ENCODE data around the gene DPP9. TPM values are rescaled to one million over a fixed set of nuclear protein-coding genes. Genes with fewer than 3 reads are reported as not detected.
A peak's percentile ranks its signal among the peaks of the same experiment; 100 is the strongest.

DPP9 gene
- total and polyA plus RNA-seq, 2 of the 13 experiments (the other 11 are each of a cell fraction or from before 2014, with no cell fraction given): 8.4 to 25.8 TPM

DNA sequence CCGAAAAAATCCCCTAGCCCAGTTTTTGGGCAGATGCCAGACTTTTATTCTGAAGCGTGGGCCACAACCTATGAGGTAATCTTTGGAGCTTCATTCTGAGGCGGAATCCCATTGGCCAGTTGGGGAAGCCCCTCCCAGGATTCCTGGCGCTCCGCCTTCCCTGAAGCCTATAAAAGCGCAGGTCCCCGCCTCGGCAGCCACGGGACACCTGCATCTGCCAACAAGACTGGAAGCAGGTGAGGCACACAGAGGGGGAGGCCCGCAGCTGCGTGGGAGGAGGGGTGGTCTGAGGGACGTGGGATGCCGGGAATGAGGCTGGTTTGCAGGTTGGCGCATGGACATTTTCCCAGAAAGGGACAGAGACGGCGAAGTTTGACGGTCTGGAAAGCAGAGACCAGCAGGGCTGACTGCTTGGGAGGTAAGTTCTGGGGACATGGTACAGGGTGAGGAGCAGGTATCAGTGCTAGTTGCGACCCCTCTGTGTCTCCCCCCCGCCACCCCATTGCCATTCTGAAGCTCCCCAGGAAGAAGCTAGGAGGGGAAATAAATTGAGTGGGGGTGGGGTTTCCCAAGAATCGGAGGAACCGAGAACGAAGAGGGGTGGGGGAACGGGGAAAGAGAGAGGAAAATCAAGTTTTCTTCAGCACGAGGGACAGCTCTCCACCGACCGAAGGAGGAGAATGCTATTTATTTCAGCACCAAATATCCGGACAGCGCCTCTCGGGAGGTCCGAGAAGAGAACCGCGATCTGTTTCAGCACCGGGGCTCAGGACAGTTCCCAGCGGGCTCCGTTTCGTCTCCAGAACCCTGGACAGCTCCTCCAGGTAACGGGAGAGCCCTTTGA lies 45.5 kb upstream of the DPP9 start (continued):
- TF ChIP-seq ZSCAN31 (CRISPR knock-in tag; IDR thresholded peaks at IDR 0.05; ENCODE audit: low read depth) (peak; percentile 100), CBX1 (IDR thresholded peaks at IDR 0.05; ENCODE audit: low read depth) (no peak), REPIN1 (CRISPR knock-in tag; IDR thresholded peaks at IDR 0.05; ENCODE audit: borderline replicate concordance, low read depth) (peak; percentile 100), HOXA7 (CRISPR knock-in tag; IDR thresholded peaks at IDR 0.05) (peak; percentile 100), FOXK2 (IDR thresholded peaks at IDR 0.05) (0 out of 2 replicates have a peak, but pooled peaks have one; percentile 20), ZNF10 (CRISPR knock-in tag; IDR thresholded peaks at IDR 0.05; ENCODE audit: borderline replicate concordance, low read depth) (peak; percentile 97; the same call in 1 of the 2 replicates), RNF2 (conservative IDR thresholded peaks at IDR 0.05; ENCODE audit: low read depth) (no peak), MXD4 (CRISPR knock-in tag; IDR thresholded peaks at IDR 0.05) (peak; percentile 100), ETV5 (CRISPR knock-in tag; IDR thresholded peaks at IDR 0.05; ENCODE audit: borderline replicate concordance) (peak; percentile 98), ZNF883 (CRISPR knock-in tag; IDR thresholded peaks at IDR 0.05; ENCODE audit: not compliant biosample characterization) (peak; percentile 100), YEATS4 (CRISPR knock-in tag; IDR thresholded peaks at IDR 0.05; ENCODE audit: borderline replicate concordance) (peak; percentile 98), SAP130 (CRISPR knock-in tag; IDR thresholded peaks at IDR 0.05; ENCODE audit: low read depth) (peak; percentile 100), SRF (IDR thresholded peaks at IDR 0.05; ENCODE audit: low read depth, low read length) (no peak), ZNF501 (CRISPR knock-in tag; IDR thresholded peaks at IDR 0.05) (peak; percentile 100), CBFB (CRISPR knock-in tag; IDR thresholded peaks at IDR 0.05) (peak; percentile 99), SMYD3 (CRISPR knock-in tag; IDR thresholded peaks at IDR 0.05) (peak; percentile 100), POLR2AphosphoS5 (IDR thresholded peaks at IDR 0.05; ENCODE audit: low read depth, low read length) (no peak), THAP11 (CRISPR knock-in tag; IDR thresholded peaks at IDR 0.05) (peak; percentile 94)
- TF ChIP-seq, protein P1, sequence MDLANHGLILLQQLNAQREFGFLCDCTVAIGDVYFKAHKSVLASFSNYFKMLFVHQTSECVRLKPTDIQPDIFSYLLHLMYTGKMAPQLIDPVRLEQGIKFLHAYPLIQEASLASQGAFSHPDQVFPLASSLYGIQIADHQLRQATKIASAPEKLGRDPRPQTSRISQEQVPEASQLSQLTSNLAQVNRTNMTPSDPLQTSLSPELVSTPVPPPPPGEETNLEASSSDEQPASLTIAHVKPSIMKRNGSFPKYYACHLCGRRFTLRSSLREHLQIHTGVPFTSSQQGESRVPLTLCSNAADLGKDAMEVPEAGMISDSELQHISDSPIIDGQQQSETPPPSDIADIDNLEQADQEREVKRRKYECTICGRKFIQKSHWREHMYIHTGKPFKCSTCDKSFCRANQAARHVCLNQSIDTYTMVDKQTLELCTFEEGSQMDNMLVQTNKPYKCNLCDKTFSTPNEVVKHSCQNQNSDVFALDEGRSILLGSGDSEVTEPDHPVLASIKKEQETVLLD (CRISPR knock-in tag; IDR thresholded peaks at IDR 0.05; ENCODE audit: low read depth): peak; percentile 97
- TF ChIP-seq, protein P2, sequence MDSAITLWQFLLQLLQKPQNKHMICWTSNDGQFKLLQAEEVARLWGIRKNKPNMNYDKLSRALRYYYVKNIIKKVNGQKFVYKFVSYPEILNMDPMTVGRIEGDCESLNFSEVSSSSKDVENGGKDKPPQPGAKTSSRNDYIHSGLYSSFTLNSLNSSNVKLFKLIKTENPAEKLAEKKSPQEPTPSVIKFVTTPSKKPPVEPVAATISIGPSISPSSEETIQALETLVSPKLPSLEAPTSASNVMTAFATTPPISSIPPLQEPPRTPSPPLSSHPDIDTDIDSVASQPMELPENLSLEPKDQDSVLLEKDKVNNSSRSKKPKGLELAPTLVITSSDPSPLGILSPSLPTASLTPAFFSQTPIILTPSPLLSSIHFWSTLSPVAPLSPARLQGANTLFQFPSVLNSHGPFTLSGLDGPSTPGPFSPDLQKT (CRISPR knock-in tag; IDR thresholded peaks at IDR 0.05; ENCODE audit: borderline replicate concordance): peak; percentile 100; the same call in 1 of the 2 replicates
- TF ChIP-seq, protein P3, sequence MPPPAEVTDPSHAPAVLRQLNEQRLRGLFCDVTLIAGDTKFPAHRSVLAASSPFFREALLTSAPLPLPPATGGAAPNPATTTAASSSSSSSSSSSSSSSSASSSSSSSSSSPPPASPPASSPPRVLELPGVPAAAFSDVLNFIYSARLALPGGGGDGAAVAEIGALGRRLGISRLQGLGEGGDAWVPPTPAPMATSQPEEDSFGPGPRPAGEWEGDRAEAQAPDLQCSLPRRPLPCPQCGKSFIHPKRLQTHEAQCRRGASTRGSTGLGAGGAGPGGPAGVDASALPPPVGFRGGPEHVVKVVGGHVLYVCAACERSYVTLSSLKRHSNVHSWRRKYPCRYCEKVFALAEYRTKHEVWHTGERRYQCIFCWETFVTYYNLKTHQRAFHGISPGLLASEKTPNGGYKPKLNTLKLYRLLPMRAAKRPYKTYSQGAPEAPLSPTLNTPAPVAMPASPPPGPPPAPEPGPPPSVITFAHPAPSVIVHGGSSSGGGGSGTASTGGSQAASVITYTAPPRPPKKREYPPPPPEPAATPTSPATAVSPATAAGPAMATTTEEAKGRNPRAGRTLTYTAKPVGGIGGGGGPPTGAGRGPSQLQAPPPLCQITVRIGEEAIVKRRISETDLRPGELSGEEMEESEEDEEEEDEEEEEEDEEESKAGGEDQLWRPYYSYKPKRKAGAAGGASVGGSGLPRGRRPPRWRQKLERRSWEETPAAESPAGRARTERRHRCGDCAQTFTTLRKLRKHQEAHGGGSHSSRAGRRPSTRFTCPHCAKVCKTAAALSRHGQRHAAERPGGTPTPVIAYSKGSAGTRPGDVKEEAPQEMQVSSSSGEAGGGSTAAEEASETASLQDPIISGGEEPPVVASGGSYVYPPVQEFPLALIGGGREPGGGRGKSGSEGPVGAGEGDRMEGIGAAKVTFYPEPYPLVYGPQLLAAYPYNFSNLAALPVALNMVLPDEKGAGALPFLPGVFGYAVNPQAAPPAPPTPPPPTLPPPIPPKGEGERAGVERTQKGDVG (CRISPR knock-in tag; IDR thresholded peaks at IDR 0.05; ENCODE audit: borderline replicate concordance): peak; percentile 100
- TF ChIP-seq, protein P4, sequence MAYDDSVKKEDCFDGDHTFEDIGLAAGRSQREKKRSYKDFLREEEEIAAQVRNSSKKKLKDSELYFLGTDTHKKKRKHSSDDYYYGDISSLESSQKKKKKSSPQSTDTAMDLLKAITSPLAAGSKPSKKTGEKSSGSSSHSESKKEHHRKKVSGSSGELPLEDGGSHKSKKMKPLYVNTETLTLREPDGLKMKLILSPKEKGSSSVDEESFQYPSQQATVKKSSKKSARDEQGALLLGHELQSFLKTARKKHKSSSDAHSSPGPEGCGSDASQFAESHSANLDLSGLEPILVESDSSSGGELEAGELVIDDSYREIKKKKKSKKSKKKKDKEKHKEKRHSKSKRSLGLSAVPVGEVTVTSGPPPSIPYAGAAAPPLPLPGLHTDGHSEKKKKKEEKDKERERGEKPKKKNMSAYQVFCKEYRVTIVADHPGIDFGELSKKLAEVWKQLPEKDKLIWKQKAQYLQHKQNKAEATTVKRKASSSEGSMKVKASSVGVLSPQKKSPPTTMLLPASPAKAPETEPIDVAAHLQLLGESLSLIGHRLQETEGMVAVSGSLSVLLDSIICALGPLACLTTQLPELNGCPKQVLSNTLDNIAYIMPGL (CRISPR knock-in tag; IDR thresholded peaks at IDR 0.05; ENCODE audit: borderline replicate concordance in 1 of 2, low read depth in 1 of 2): peak; percentile 88 to 99
